Lower lobe of right lung (tissue), 2 donors: Measurements from ENCODE around the gene PIK3R1. TPM values are rescaled to one million over a fixed set of nuclear protein-coding genes. Genes with fewer than 3 reads are reported as not detected.

Experiments used
- ATAC-seq, 2 donors: fragments of 200-7000 bp; cut with Tn5 transposase; one replicate each; pipeline ENCODE4 v1.9.1; 2020 to 2022; ENCODE audit warnings: mild to moderate bottlenecking in 2 of 2, moderate library complexity in 2 of 2
- DNase-seq: peaks from one replicate; pipeline ENCODE4 v3.0.0-alpha.2; 2020
- H3K27ac ChIP-seq: fragments of 200-600 bp; one replicate; pipeline ENCODE4 v1.8.0; 2022
- H3K27me3 ChIP-seq: fragments of 200-600 bp; one replicate; pipeline ENCODE4 v1.8.0; 2022; ENCODE audit warnings: low read depth
- H3K36me3 ChIP-seq: fragments of 200-600 bp; one replicate; pipeline ENCODE4 v1.8.0; 2022; ENCODE audit warnings: mild to moderate bottlenecking
- H3K4me1 ChIP-seq: fragments of 200-600 bp; one replicate; pipeline ENCODE4 v1.8.0; 2022
- H3K4me3 ChIP-seq: fragments of 200-600 bp; one replicate; pipeline ENCODE4 v1.8.0; 2022; ENCODE audit warnings: mild to moderate bottlenecking
- H3K9me3 ChIP-seq: fragments of 200-600 bp; one replicate; pipeline ENCODE4 v1.8.0; 2022
- CTCF ChIP-seq: fragments of 200-600 bp; IDR thresholded peaks from one replicate; pipeline ENCODE4 v1.8.0; 2022; ENCODE audit warnings: antibody characterized with exemption, mild to moderate bottlenecking
- intact Hi-C: fragments of 100-400 bp; cut with DNase I; formaldehyde crosslinking; loops from one replicate; pipeline ENCODE4 v1.11.0; 2022
- total RNA-seq: library from RNA; stranded (reverse); fragmentation: NEBNext Ultra II Directional; extraction: Animal tissue kit (Norgen Biotek cat#: 25700); gene quantifications from one replicate; pipeline ENCODE4 v1.2.1, GENCODE V29; 2021
- donor health status: DM: no; HTN: yes; CAD: no; lungs with severe emphysema.

PIK3R1 gene
- total RNA-seq, 1 donor from 2014 or later, result 122 TPM

GRCh38 chr5:68189171-68189570, 26.4 kb upstream of the PIK3R1 start:
- no peak for ATAC-seq
- intact Hi-C loops, result no loop called here

GRCh38 chr5:68189613-68190012, 25.9 kb upstream of the PIK3R1 start:
- Histone ChIP-seq H3K36me3 (no peaks in the 10 kb centered on the region), H3K27me3 (no peaks in the 10 kb centered on the region), H3K9me3 (no peaks in the 10 kb centered on the region), H3K4me3 (no peak overlapping the region), H3K4me1 (peaks cover 10% of the 10 kb centered on the region), H3K27ac (no peak overlapping the region)
- no peak for DNase-seq
- TF ChIP-seq CTCF, result no peak
- no peak for ATAC-seq
- intact Hi-C loops, result no loop called here

More at GRCh38 chr5:68189171-68189570, 26.4 kb upstream of the PIK3R1 start:
- TF ChIP-seq CTCF, result no peak
- H3K27me3 ChIP-seq, result no peaks in the 10 kb centered on the region
- no peak overlapping the region for H3K27ac ChIP-seq
- DNase-seq, result no peak
- H3K9me3 ChIP-seq, result no peaks in the 10 kb centered on the region
- no peaks in the 10 kb centered on the region for H3K36me3 ChIP-seq
- no peak overlapping the region for H3K4me3 ChIP-seq
- peaks cover 10% of the 10 kb centered on the region for H3K4me1 ChIP-seq

GRCh38 chr5:68190619-68191018, 24.9 kb upstream of the PIK3R1 start:
- ATAC-seq (no peak), DNase-seq (no peak)
- Histone ChIP-seq H3K4me1 (peaks cover 10% of the 10 kb centered on the region), H3K27ac (no peak overlapping the region), H3K36me3 (no peaks in the 10 kb centered on the region), H3K4me3 (no peak overlapping the region), H3K9me3 (no peaks in the 10 kb centered on the region), H3K27me3 (no peaks in the 10 kb centered on the region)
- intact Hi-C loops, result no loop called here
- no peak for TF ChIP-seq CTCF

- Histone ChIP-seq H3K36me3 (no peaks in the 10 kb centered on the region), H3K4me1 (peaks cover 10% of the 10 kb centered on the region), H3K27me3 (no peaks in the 10 kb centered on the region), H3K27ac (no peak overlapping the region), H3K4me3 (no peak overlapping the region), H3K9me3 (no peaks in the 10 kb centered on the region)
- DNase-seq (no peak), ATAC-seq (no peak)
- intact Hi-C loops, result no loop called here
- no peak for TF ChIP-seq CTCF
Observed at GRCh38 chr5:68191083-68191791, 24.3 kb upstream of the PIK3R1 start.

GRCh38 chr5:68192679-68193060, 22.9 kb upstream of the PIK3R1 start:
- intact Hi-C loops, result no loop called here
- TF ChIP-seq CTCF, result no peak

More at GRCh38 chr5:68192679-68193060, 22.9 kb upstream of the PIK3R1 start:
- Histone ChIP-seq H3K27ac (no peak overlapping the region), H3K27me3 (no peaks in the 10 kb centered on the region), H3K4me1 (peaks cover 10% of the 10 kb centered on the region), H3K4me3 (no peak overlapping the region), H3K36me3 (no peaks in the 10 kb centered on the region), H3K9me3 (no peaks in the 10 kb centered on the region)
- DNase-seq, result no peak
- ATAC-seq, result no peak
